Kidney epithelial cell (primary cell): ENCODE data around the gene SERPINB7. TPM values are rescaled to one million over a fixed set of nuclear protein-coding genes. Genes with fewer than 3 reads are reported as not detected.
A peak's percentile ranks its signal among the peaks of the same experiment; 100 is the strongest.

Experiments used
- DNase-seq: peaks from one replicate; pipeline ENCODE4 v3.0.0-alpha.2; 2010; ENCODE audit warnings: low read depth
- H3K27me3 ChIP-seq: 2 replicates; pipeline ENCODE4 v1.6.0; 2011; ENCODE audit warnings: low read length; ENCODE audit not compliant: control insufficient read depth, insufficient read depth
- H3K36me3 ChIP-seq: 2 replicates; pipeline ENCODE4 v1.5.1; 2011; ENCODE audit warnings: low read length; ENCODE audit not compliant: control insufficient read depth, insufficient read depth
- H3K4me3 ChIP-seq: 2 replicates; pipeline ENCODE4 v1.5.1; 2011; ENCODE audit warnings: low read depth, mild to moderate bottlenecking, control low read depth, low read length
- total RNA-seq: library from RNA; depleted of rRNA; stranded (reverse); fragments of >200 nt; gene quantifications from 2 replicates; pipeline ENCODE4 v1.2.3, GENCODE V29; 2015
- TF ChIP-seq, protein P1 (sequence below): IDR thresholded peaks from 2 replicates; pipeline ENCODE4 v1.5.1; 2011; ENCODE audit warnings: mild to moderate bottlenecking, moderate library complexity, low read length, control low read depth, inconsistent platforms; ENCODE audit not compliant: insufficient read depth, poor library complexity, severe bottlenecking

The SERPINB7 gene
- total RNA-seq, 1 donor from 2014 or later = 3.1 TPM

DNA sequence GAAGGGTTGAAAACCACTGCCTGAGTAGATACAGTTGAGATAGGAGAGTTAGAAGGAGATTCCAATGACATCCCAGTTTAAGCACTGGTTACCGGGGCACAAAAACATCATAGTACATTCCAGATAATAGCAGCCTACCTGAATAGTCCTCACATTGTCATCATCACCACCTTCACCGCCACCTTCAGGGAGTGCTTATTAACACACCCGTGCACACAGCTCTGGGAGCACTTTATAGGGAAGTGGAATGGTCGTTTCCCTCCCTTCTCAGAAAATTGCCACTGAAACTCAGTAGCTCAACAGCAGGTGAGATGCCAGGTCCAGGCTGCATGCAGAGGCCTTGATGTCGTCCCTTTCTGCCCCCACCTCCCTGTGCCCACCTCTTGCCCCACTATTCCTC is 8.2 kb downstream of the SERPINB7 start:
- Histone ChIP-seq H3K4me3 (no peak overlapping the region), H3K36me3 (no peaks in the 10 kb centered on the region), H3K27me3 (no peaks in the 10 kb centered on the region)
- TF ChIP-seq, protein P1, sequence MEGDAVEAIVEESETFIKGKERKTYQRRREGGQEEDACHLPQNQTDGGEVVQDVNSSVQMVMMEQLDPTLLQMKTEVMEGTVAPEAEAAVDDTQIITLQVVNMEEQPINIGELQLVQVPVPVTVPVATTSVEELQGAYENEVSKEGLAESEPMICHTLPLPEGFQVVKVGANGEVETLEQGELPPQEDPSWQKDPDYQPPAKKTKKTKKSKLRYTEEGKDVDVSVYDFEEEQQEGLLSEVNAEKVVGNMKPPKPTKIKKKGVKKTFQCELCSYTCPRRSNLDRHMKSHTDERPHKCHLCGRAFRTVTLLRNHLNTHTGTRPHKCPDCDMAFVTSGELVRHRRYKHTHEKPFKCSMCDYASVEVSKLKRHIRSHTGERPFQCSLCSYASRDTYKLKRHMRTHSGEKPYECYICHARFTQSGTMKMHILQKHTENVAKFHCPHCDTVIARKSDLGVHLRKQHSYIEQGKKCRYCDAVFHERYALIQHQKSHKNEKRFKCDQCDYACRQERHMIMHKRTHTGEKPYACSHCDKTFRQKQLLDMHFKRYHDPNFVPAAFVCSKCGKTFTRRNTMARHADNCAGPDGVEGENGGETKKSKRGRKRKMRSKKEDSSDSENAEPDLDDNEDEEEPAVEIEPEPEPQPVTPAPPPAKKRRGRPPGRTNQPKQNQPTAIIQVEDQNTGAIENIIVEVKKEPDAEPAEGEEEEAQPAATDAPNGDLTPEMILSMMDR = no peak
- DNase-seq = no peak

GRCh38 chr18:63784787-63785452 is 9.7 kb downstream of the SERPINB7 start:
- Histone ChIP-seq H3K27me3 (no peaks in the 10 kb centered on the region), H3K36me3 (no peaks in the 10 kb centered on the region), H3K4me3 (no peak overlapping the region)
- TF ChIP-seq, protein P1 = no peak
- no peak for DNase-seq

- DNase-seq = no peak
- no peak overlapping the region for H3K4me3 ChIP-seq
Observed at GRCh38 chr18:63787673-63788072, 12.5 kb downstream of the SERPINB7 start.

DNA sequence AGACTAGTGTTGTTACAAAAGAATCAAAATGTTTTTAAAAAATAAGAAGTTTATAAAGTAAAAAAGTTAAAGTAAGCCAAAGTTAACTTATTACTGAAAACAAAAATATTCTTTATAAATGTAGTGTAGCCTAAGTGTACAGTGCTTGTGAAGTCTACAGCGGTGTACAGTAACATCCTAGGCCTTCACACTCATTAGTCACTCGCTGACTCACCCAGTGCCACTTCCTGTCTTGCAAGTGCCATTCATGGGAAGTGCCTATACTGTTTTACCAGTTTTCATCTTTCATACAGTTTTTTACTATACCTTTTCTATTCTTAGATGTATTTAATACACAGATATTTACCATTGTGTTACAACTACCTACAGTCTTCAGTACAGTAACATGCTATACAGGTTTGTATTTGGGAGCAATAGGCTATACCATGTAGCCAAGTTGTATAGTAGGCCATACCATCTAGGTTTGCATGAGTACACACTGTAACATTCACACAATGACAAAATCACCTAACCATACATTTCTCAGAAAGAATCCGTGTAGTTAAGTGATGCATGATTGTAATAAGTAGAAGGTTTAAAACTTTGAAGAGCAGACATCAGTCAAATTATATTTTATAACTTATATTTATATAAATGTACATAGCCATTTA is 13.4 kb downstream of the SERPINB7 start:
- no peaks in the 10 kb centered on the region for H3K27me3 ChIP-seq
- H3K36me3 ChIP-seq = no peaks in the 10 kb centered on the region
- TF ChIP-seq, protein P1 = no peak
- peak; percentile 91 for DNase-seq
- H3K4me3 ChIP-seq = no peak overlapping the region

More at GRCh38 chr18:63787673-63788072, 12.5 kb downstream of the SERPINB7 start:
- Histone ChIP-seq H3K27me3 (no peaks in the 10 kb centered on the region), H3K36me3 (no peaks in the 10 kb centered on the region)
- TF ChIP-seq, protein P1 = no peak

GRCh38 chr18:63789327-63789726 is 14.1 kb downstream of the SERPINB7 start:
- Histone ChIP-seq H3K4me3 (no peak overlapping the region), H3K36me3 (no peaks in the 10 kb centered on the region), H3K27me3 (no peaks in the 10 kb centered on the region)
- TF ChIP-seq, protein P1 = no peak
- no peak for DNase-seq
